Activated CD8-positive, alpha-beta memory T cell treated with anti-CD3 and anti-CD28 coated beads, Interleukin-2, amount 50 U/mL, for 24 hours (primary cell): Measurements from ENCODE around the gene SPAG6.

Source experiments
- DNase-seq: peaks from one replicate; pipeline ENCODE4 v3.0.0-alpha.2; 2020; ENCODE audit errors: extremely low read depth

Gene SPAG6

GRCh38 chr10:22460101-22460500 is 114.8 kb downstream of the SPAG6 start:
- no peak for DNase-seq

GRCh38 chr10:22460531-22461403 is 115.5 kb downstream of the SPAG6 start:
- DNase-seq, result no peak

GRCh38 chr10:22461891-22462290 is 116.6 kb downstream of the SPAG6 start:
- DNase-seq, result no peak

GRCh38 chr10:22463255-22463654 is 118.0 kb downstream of the SPAG6 start:
- DNase-seq, result no peak

- DNase-seq, result no peak
Observed at GRCh38 chr10:22464966-22465629, 119.8 kb downstream of the SPAG6 start.

GRCh38 chr10:22466763-22467334 is 121.6 kb downstream of the SPAG6 start:
- DNase-seq, result no peak
